Brain microvascular endothelial cell (primary cell): Measurements from ENCODE around the gene BMPER.

Experiments
- DNase-seq: peaks from one replicate; pipeline ENCODE4 v3.0.0-alpha.2; 2020
- H3K27ac ChIP-seq: fragments of 250-450 bp; sonication (Bioruptor Pico); 2 replicates; pipeline ENCODE4 v1.5.1; 2020; ENCODE audit warnings: mild to moderate bottlenecking, moderate library complexity
- H3K27me3 ChIP-seq: fragments of 250-450 bp; sonication (Bioruptor Pico); replicated peaks from 2 replicates; pipeline ENCODE4 v1.5.1; 2020; ENCODE audit warnings: mild to moderate bottlenecking
- H3K36me3 ChIP-seq: fragments of 250-450 bp; sonication (Bioruptor Pico); replicated peaks from 2 replicates; pipeline ENCODE4 v1.5.1; 2020; ENCODE audit warnings: mild to moderate bottlenecking
- H3K4me3 ChIP-seq: 2 replicates; pipeline ENCODE4 v1.5.1; 2011; ENCODE audit warnings: low read depth, mild to moderate bottlenecking, control low read depth, low read length, moderate library complexity
- CTCF ChIP-seq: IDR thresholded peaks from 2 replicates; pipeline ENCODE4 v1.5.1; 2011; ENCODE audit warnings: low read depth, mild to moderate bottlenecking, moderate library complexity, low read length, control low read depth, inconsistent platforms; ENCODE audit errors: missing control alignments
- in situ Hi-C: cut with HindIII; loops from 2 replicates; pipeline ENCODE4 v1.10.0; 2017; ENCODE audit warnings: low sequenced_read_pairs, low pct_ligation_motif_present

The BMPER gene

GRCh38 chr7:33936503-33936902 is 31.2 kb downstream of the BMPER start:
- in situ Hi-C loops, result no loop called here
- no peak for TF ChIP-seq CTCF
- no peak overlapping the region for H3K27ac ChIP-seq
- H3K4me3 ChIP-seq, result no peak overlapping the region
- DNase-seq, result no peak
- H3K36me3 ChIP-seq, result no peaks in the 10 kb centered on the region
- no peaks in the 10 kb centered on the region for H3K27me3 ChIP-seq

- TF ChIP-seq CTCF, result no peak
- DNase-seq, result no peak
- H3K27me3 ChIP-seq, result no peaks in the 10 kb centered on the region
- in situ Hi-C loops, result no loop called here
- no peak overlapping the region for H3K4me3 ChIP-seq
- no peak overlapping the region for H3K27ac ChIP-seq
- no peaks in the 10 kb centered on the region for H3K36me3 ChIP-seq
These were observed 32.5 kb downstream of the BMPER start for GRCh38 chr7:33937871-33938270.

GRCh38 chr7:33939121-33939520 is 33.8 kb downstream of the BMPER start:
- Histone ChIP-seq H3K36me3 (no peaks in the 10 kb centered on the region), H3K27me3 (no peaks in the 10 kb centered on the region), H3K27ac (no peak overlapping the region), H3K4me3 (no peak overlapping the region)
- no peak for DNase-seq
- in situ Hi-C loops, result no loop called here
- no peak for TF ChIP-seq CTCF

GRCh38 chr7:33940503-33940902 is 35.2 kb downstream of the BMPER start:
- no peak for DNase-seq
- Histone ChIP-seq H3K4me3 (no peak overlapping the region), H3K27me3 (no peaks in the 10 kb centered on the region), H3K36me3 (no peaks in the 10 kb centered on the region), H3K27ac (no peak overlapping the region)
- in situ Hi-C loops, result no loop called here
- TF ChIP-seq CTCF, result no peak

- in situ Hi-C loops, result no loop called here
- Histone ChIP-seq H3K4me3 (no peak overlapping the region), H3K27me3 (no peaks in the 10 kb centered on the region), H3K27ac (no peak overlapping the region), H3K36me3 (no peaks in the 10 kb centered on the region)
- no peak for DNase-seq
- no peak for TF ChIP-seq CTCF
These were observed 36.1 kb downstream of the BMPER start for GRCh38 chr7:33941418-33941817.

GRCh38 chr7:33946094-33946699 is 40.9 kb downstream of the BMPER start:
- no peaks in the 10 kb centered on the region for H3K27me3 ChIP-seq
- no peak for DNase-seq
- no peak overlapping the region for H3K4me3 ChIP-seq
- no peak for TF ChIP-seq CTCF
- no peaks in the 10 kb centered on the region for H3K36me3 ChIP-seq
- in situ Hi-C loops, result no loop called here
- H3K27ac ChIP-seq, result no peak overlapping the region
